NK-92 treated with Interleukin-12 subunit alpha and Interleukin-12 subunit beta, amount 100 ng/mL, for 24 hours (cell line): ENCODE results near the gene OR4P4.

ENCODE experiments used
- DNase-seq: peaks from one replicate; lab custom pipeline; 2025; lab: John Stamatoyannopoulos, UW

The OR4P4 gene

GRCh38 chr11:55634813-55635212 lies at the start of gene OR4P4:
Gene OR4P4, plus strand, starts transcription at chr11:55635113.
- DNase-seq: no peak

GRCh38 chr11:55607545-55607944 lies 27.4 kb upstream of the OR4P4 start, which contains the start of gene OR4C11:
Gene OR4C11, minus strand, starts transcription at chr11:55607645. Its CDS starts 3,272 bp downstream, at chr11:55604373.
- DNase-seq: no peak

GRCh38 chr11:55624531-55624930 lies 10.4 kb upstream of the OR4P4 start:
- DNase-seq: no peak

- DNase-seq: no peak
Observed at GRCh38 chr11:55648027-55648426, 13.1 kb downstream of the OR4P4 start, which contains the start of gene OR4S2. Gene OR4S2, plus strand, starts transcription at chr11:55648327. Its CDS starts 2,577 bp downstream, at chr11:55650904.

DNA sequence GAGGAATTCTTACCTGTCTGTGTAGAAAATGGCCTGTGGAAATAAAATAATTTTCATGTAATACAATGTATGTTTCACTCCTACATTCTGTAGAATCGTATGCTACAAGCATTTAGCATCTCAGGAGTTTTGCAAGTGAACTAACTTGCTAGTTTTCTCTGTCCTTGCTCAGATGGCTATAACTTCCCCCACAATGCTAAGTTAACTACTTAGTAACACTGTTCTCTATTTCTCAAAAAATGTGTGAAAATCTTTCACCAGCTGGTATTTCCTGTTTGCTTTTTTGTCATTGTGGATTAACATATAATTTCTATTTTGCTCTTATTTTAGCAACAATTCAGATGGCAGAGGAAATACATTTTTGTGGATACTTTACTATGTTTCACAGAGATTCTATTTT lies 17.6 kb downstream of the OR4P4 start:
- DNase-seq: no peak

DNA sequence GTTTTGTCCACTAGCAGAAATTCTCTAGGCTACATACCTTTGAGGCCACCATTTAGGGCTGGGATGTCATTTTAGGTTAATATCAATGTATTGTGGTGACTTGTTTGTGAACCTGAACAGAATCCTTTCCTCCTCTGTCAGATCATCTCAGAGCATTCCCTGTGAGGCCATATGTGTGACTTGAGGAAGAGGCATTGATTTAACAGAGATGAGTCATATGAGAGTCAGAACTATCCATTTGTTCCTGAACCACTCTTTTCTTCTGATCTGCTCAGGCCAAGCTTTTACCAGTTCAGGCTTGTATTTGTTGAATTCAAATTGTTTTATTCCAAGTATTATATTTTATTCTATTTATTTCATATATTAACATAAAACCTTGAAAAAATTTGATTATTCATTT lies 20.2 kb downstream of the OR4P4 start:
- no peak for DNase-seq

GRCh38 chr11:55658031-55658573 lies 23.2 kb downstream of the OR4P4 start:
- peak; percentile 52 for DNase-seq

DNA sequence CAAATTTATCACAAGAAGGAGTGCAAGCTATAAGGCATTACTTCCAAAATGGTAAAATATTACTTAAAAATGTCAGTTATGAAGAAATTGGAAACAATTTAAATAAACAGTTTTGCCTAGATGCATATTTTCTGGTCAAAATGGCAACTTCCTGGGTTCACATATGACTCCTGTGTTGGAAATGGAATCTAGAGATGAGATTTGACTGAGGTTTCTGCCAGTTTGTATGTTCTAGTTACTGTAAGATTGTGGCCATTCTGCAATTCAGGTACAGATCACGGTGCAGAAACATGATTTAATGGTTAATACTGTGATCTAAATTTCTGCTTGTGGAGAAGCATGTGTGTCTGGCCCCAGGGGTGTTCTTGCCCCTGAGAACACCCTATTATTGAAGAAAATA lies 23.7 kb downstream of the OR4P4 start:
- no peak for DNase-seq

- no peak for DNase-seq
Observed at GRCh38 chr11:55661901-55662300, 27.0 kb downstream of the OR4P4 start, which contains the start of gene OR4C6. Gene OR4C6, plus strand, starts transcription at chr11:55662201. Its CDS starts 2,966 bp downstream, at chr11:55665167.

GRCh38 chr11:55669376-55669775 lies 34.5 kb downstream of the OR4P4 start:
- DNase-seq: no peak

DNA sequence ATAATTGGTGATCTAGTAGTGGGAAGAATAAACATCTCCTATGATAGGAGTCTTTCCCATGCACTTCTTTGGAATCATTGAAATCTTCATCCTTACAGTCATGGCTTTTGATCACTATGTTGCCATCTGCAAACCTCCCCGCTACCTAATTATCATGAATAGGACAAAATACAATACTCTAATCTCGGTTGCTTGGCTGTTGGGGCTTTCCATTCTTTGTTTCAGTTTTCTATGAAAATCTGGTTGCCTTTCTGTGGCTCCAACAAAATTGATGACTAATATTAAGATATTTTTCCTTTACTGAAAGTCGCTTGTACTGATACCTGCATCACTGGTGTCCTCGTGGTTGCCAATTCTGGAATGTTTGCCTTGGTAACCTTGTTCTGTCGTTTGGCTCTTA lies 38.9 kb downstream of the OR4P4 start:
- no peak for DNase-seq
